Endothelial cell of umbilical vein (primary cell): ENCODE results near the gene LDLRAD4. TPM values are rescaled to one million over a fixed set of nuclear protein-coding genes. Genes with fewer than 3 reads are reported as not detected.

ENCODE experiments used
- BruUV-seq: library from RNA; stranded (reverse); fragments of 400-500 nt; replicated peaks from 2 replicates; lab custom pipeline; 2021; lab: Mats Ljungman, UMichigan
- CTCF ChIA-PET: fragments of 300-600, 350-600 bp; sonication (Branson Sonifier 250); formaldehyde crosslinking; loops from one replicate; lab custom pipeline; 2021; ENCODE audit warnings: antibody characterized with exemption, inconsistent platforms; lab: Charles Lee
- POLR2A ChIA-PET: fragments of 300-600, 350-600 bp; sonication (Branson Sonifier 250); formaldehyde crosslinking; loops from one replicate; lab custom pipeline; 2021; ENCODE audit warnings: antibody characterized with exemption, inconsistent platforms; lab: Charles Lee
- DNase-seq: peaks from one replicate; pipeline ENCODE4 v3.0.0-alpha.2; 2011; ENCODE audit warnings: low read depth, low spot score
- FAIRE-seq: peaks from 2 replicates; lab custom pipeline; 2011; peaks lifted over from hg19 to GRCh38; lab: Jason Lieb, UNC
- H2AFZ ChIP-seq: 2 replicates; pipeline ENCODE4 v1.6.0; 2012; ENCODE audit warnings: low read depth, low read length, control low read depth, inconsistent platforms
- H3K27ac ChIP-seq: 2 replicates; pipeline ENCODE4 v1.5.1; 2011; ENCODE audit warnings: low read depth, mild to moderate bottlenecking, control low read depth, low read length, moderate library complexity; ENCODE audit not compliant: insufficient read depth
- H3K27me3 ChIP-seq, 2 experiments: 2 replicates each; pipeline versions ENCODE4 v1.6.0 to v1.6.1; 2011; ENCODE audit warnings: low read length in 2 of 2, mixed read lengths in 1 of 2; ENCODE audit not compliant: control insufficient read depth in 2 of 2, insufficient read depth in 2 of 2
- H3K36me3 ChIP-seq, 2 experiments: 2 replicates in 1 of 2; 3 replicates in 1 of 2; pipeline ENCODE4 v1.5.1; 2011; ENCODE audit warnings: low read length in 2 of 2, mild to moderate bottlenecking in 1 of 2, moderate library complexity in 1 of 2; ENCODE audit not compliant: control insufficient read depth in 2 of 2, insufficient read depth in 2 of 2; ENCODE audit errors: extremely low read depth in 1 of 2
- H3K4me1 ChIP-seq: 3 replicates; pipeline ENCODE4 v1.5.1; 2011; ENCODE audit warnings: mild to moderate bottlenecking, low read length; ENCODE audit not compliant: control insufficient read depth, insufficient read depth; ENCODE audit errors: extremely low read depth
- H3K4me2 ChIP-seq: 2 replicates; pipeline ENCODE4 v1.6.1; 2011; ENCODE audit warnings: low read length, control low read depth, mixed read lengths; ENCODE audit not compliant: insufficient read depth
- H3K4me3 ChIP-seq, 3 experiments: fragments of 200-600 bp in 1 of 3; sonication (generic), shearing (Covaris generic) in 1 of 3; replicated peaks in 1 of 3; 2 replicates each; pipeline ENCODE4 v1.5.1; 2011 to 2016; ENCODE audit warnings: control low read depth in 3 of 3, low read length in 3 of 3, mild to moderate bottlenecking in 2 of 3, inconsistent platforms in 1 of 3, low read depth in 1 of 3, moderate library complexity in 1 of 3; ENCODE audit not compliant: insufficient read depth in 1 of 3
- H3K79me2 ChIP-seq: 2 replicates; pipeline ENCODE4 v1.6.0; 2012; ENCODE audit warnings: low read length, inconsistent platforms; ENCODE audit not compliant: control insufficient read depth, insufficient read depth
- H3K9ac ChIP-seq: replicated peaks from 2 replicates; pipeline ENCODE3; 2011; ENCODE audit warnings: low read length, control low read depth; ENCODE audit not compliant: insufficient read depth; ENCODE audit errors: extremely low read depth
- H3K9me1 ChIP-seq: replicated peaks from 3 replicates; pipeline ENCODE4 v1.6.0; 2011; ENCODE audit warnings: mild to moderate bottlenecking, low read length; ENCODE audit not compliant: control insufficient read depth, insufficient read depth; ENCODE audit errors: extremely low read depth
- H3K9me3 ChIP-seq: replicated peaks from 2 replicates; pipeline ENCODE4 v1.5.1; 2012; ENCODE audit warnings: low read length, inconsistent platforms; ENCODE audit not compliant: control insufficient read depth, insufficient read depth
- H4K20me1 ChIP-seq: replicated peaks from 2 replicates; pipeline ENCODE3; 2011; ENCODE audit warnings: mild to moderate bottlenecking, low read length; ENCODE audit not compliant: control insufficient read depth, insufficient read depth; ENCODE audit errors: extremely low read depth
- CTCF ChIP-seq, 2 donors: IDR thresholded peaks; 1 replicate in 1 of 2; 2 replicates in 1 of 2; pipeline ENCODE4 v1.5.1; 2011; ENCODE audit warnings: low read length in 2 of 2, mild to moderate bottlenecking in 2 of 2, moderate library complexity in 2 of 2, control low read depth in 1 of 2, inconsistent platforms in 1 of 2, low read depth in 1 of 2; ENCODE audit not compliant: insufficient read depth in 1 of 2; ENCODE audit errors: extremely low read depth in 1 of 2
- EZH2 ChIP-seq: IDR thresholded peaks from 2 replicates; pipeline ENCODE4 v1.6.1; 2012; ENCODE audit warnings: borderline replicate concordance, low read depth, mild to moderate bottlenecking, moderate library complexity, low read length, inconsistent platforms; ENCODE audit not compliant: severe bottlenecking
- FOS ChIP-seq: IDR thresholded peaks from 2 replicates; pipeline ENCODE4 v1.6.1; 2011; ENCODE audit warnings: mild to moderate bottlenecking, low read length, moderate library complexity, borderline replicate concordance; ENCODE audit not compliant: insufficient read depth
- GATA2 ChIP-seq: IDR thresholded peaks from 2 replicates; pipeline ENCODE4 v1.7.0; 2011; ENCODE audit warnings: low read depth, mild to moderate bottlenecking, moderate library complexity, mixed read lengths, low read length; ENCODE audit not compliant: insufficient read length, insufficient read depth
- JUN ChIP-seq: IDR thresholded peaks from 2 replicates; pipeline ENCODE4 v1.6.1; 2011; ENCODE audit warnings: borderline replicate concordance, low read depth; ENCODE audit not compliant: insufficient read length, insufficient read depth
- MAX ChIP-seq: IDR thresholded peaks from 2 replicates; pipeline ENCODE4 v1.6.1; 2011; ENCODE audit not compliant: insufficient read depth, insufficient read length
- MYC ChIP-seq: IDR thresholded peaks from one replicate; pipeline ENCODE4 v1.6.1; 2011; ENCODE audit warnings: mild to moderate bottlenecking, low read depth, low read length
- POLR2A ChIP-seq: IDR thresholded peaks from 2 replicates; pipeline ENCODE4 v1.6.1; 2012; ENCODE audit warnings: low read depth, mild to moderate bottlenecking, control low read depth, low read length
- POLR2AphosphoS5 ChIP-seq: IDR thresholded peaks from 2 replicates; pipeline ENCODE4 v1.6.1; 2012; ENCODE audit warnings: low read depth, mild to moderate bottlenecking, control low read depth, low read length, moderate library complexity; ENCODE audit not compliant: insufficient read depth
- dilution Hi-C: fragments of 300-500 bp; cut with MboI; formaldehyde crosslinking; loops from one replicate; pipeline ENCODE4 v1.15.0; 2019; ENCODE audit warnings: low sequenced_read_pairs; ENCODE audit not compliant: extremely low pct_ligation_motif_present
- intact Hi-C: fragments of 100-400 bp; cut with micrococcal nuclease; formaldehyde crosslinking; loops from one replicate; pipeline ENCODE4 v1.10.0; 2022
- polyA plus RNA-seq, 4 experiments: library from polyadenylated mRNA; depleted of rRNA in 3 of 4; stranded (reverse) in 3 of 4; unstranded in 1 of 4; fragments of >200 nt; gene quantifications; 2 replicates each; pipeline versions ENCODE4 v1.2.1 to v1.2.3, GENCODE V29; 2011 to 2012; ENCODE audit warnings: missing spikeins in 1 of 4
- total RNA-seq: library from RNA; stranded (reverse); gene quantifications from 2 replicates; pipeline ENCODE4 v1.2.3, GENCODE V29; 2021

LDLRAD4 gene
- total and polyA plus RNA-seq, 2 donors (not counting 3 experiments of a cell fraction or from before 2014, with no cell fraction given), result 5.2 to 6.5 TPM

- H4K20me1 ChIP-seq, result no peaks in the 10 kb centered on the region
- H3K9me1 ChIP-seq, result no peaks in the 10 kb centered on the region
- H3K27ac ChIP-seq, result no peak overlapping the region
- H3K9me3 ChIP-seq, result peaks cover 2% of the 10 kb centered on the region
- FAIRE-seq, result no peak
- peaks cover 0 to 4% of the 10 kb centered on the region in 2 experiments for H3K27me3 ChIP-seq
- no peak overlapping the region for H3K4me3 ChIP-seq
- no TSS peak for BruUV-seq
- H3K9ac ChIP-seq, result no peak overlapping the region
- DNase-seq, result no peak
- TF ChIP-seq EZH2 (no peak), MYC (no peak), MAX (no peak), CTCF (IDR thresholded peaks at IDR 0.05; ENCODE audit: extremely low read depth in 1 of 2, insufficient read depth in 1 of 2, low read depth in 1 of 2, low read length in 2 of 2) (no peak), FOS (no peak), GATA2 (no peak), JUN (no peak), POLR2A (no peak), POLR2AphosphoS5 (no peak)
- H3K79me2 ChIP-seq, result no peaks in the 10 kb centered on the region
- CTCF ChIA-PET, result no interaction called here
- H3K4me2 ChIP-seq, result no peak overlapping the region
- no peak overlapping the region for H2AFZ ChIP-seq
- H3K36me3 ChIP-seq, result no peaks in the 10 kb centered on the region
- no peaks in the 10 kb centered on the region for H3K4me1 ChIP-seq
- intact Hi-C loops (no loop called here), dilution Hi-C loops (no loop called here)
- POLR2A ChIA-PET, result no interaction called here
Measured at GRCh38 chr18:13199169-13199568, 19.4 kb upstream of the LDLRAD4 start.
